GM18951 (cell line): ENCODE measurements around the gene SLC29A3.

Experiments
- POLR2A ChIP-seq: IDR thresholded peaks from 4 replicates; pipeline ENCODE4 v1.6.1; 2011; ENCODE audit warnings: mild to moderate bottlenecking; ENCODE audit not compliant: insufficient read length, insufficient read depth; ENCODE audit errors: extremely low read depth
- in situ Hi-C: fragments of 300-500 bp; cut with MboI; formaldehyde crosslinking; loops from one replicate; pipeline ENCODE4 v1.12.0; 2022; ENCODE audit warnings: low sequenced_read_pairs, mixed read lengths, inconsistent platforms; ENCODE audit not compliant: unreplicated experiment

The SLC29A3 gene

GRCh38 chr10:71369602-71370001, 50.5 kb downstream of the SLC29A3 start:
- TF ChIP-seq POLR2A: no peak
- in situ Hi-C loops: no loop called here

- in situ Hi-C loops: no loop called here
- no peak for TF ChIP-seq POLR2A
Observed at GRCh38 chr10:71370031-71370430, 51.0 kb downstream of the SLC29A3 start.

- no peak for TF ChIP-seq POLR2A
- in situ Hi-C loops: no loop called here
Observed at GRCh38 chr10:71371750-71372166, 52.7 kb downstream of the SLC29A3 start.

GRCh38 chr10:71372882-71373495, 53.9 kb downstream of the SLC29A3 start:
- TF ChIP-seq POLR2A: no peak
- in situ Hi-C loops: no loop called here

GRCh38 chr10:71374481-71375233, 55.6 kb downstream of the SLC29A3 start:
- TF ChIP-seq POLR2A: no peak
- in situ Hi-C loops: no loop called here

- in situ Hi-C loops: no loop called here
- no peak for TF ChIP-seq POLR2A
Observed at GRCh38 chr10:71375952-71376351, 56.9 kb downstream of the SLC29A3 start.

- no peak for TF ChIP-seq POLR2A
- in situ Hi-C loops: no loop called here
Observed at GRCh38 chr10:71378336-71379117, 59.5 kb downstream of the SLC29A3 start.

GRCh38 chr10:71379118-71379766, 60.2 kb downstream of the SLC29A3 start:
- no peak for TF ChIP-seq POLR2A
- in situ Hi-C loops: no loop called here

GRCh38 chr10:71380841-71381240, 61.8 kb downstream of the SLC29A3 start:
- TF ChIP-seq POLR2A: no peak
- in situ Hi-C loops: loop anchor here (10.0 kb wide), 1 partner anchor 434 kb away; no protein-coding TSS in a partner anchor

- no peak for TF ChIP-seq POLR2A
- in situ Hi-C loops: loop anchor here (10.0 kb wide), 1 partner anchor 433 kb away; no protein-coding TSS in a partner anchor
Observed at GRCh38 chr10:71381611-71382010, 62.6 kb downstream of the SLC29A3 start.

- no peak for TF ChIP-seq POLR2A
- in situ Hi-C loops: loop anchor here (10.0 kb wide), 1 partner anchor 433 kb away; no protein-coding TSS in a partner anchor
Observed at GRCh38 chr10:71382028-71382427, 63.0 kb downstream of the SLC29A3 start.

- in situ Hi-C loops: loop anchor here (10.0 kb wide), 1 partner anchor 432 kb away; no protein-coding TSS in a partner anchor
- TF ChIP-seq POLR2A: no peak
Observed at GRCh38 chr10:71382757-71383156, 63.7 kb downstream of the SLC29A3 start.
